ENCODE data around the gene SEZ6L2. TPM values are rescaled to one million over a fixed set of nuclear protein-coding genes. Genes with fewer than 3 reads are reported as not detected.

Gene SEZ6L2
- total and polyA plus RNA-seq, 2 of the 8 experiments (the other 6 are each of a cell fraction or from before 2014, with no cell fraction given) = 43.5 to 47.7 TPM

DNA sequence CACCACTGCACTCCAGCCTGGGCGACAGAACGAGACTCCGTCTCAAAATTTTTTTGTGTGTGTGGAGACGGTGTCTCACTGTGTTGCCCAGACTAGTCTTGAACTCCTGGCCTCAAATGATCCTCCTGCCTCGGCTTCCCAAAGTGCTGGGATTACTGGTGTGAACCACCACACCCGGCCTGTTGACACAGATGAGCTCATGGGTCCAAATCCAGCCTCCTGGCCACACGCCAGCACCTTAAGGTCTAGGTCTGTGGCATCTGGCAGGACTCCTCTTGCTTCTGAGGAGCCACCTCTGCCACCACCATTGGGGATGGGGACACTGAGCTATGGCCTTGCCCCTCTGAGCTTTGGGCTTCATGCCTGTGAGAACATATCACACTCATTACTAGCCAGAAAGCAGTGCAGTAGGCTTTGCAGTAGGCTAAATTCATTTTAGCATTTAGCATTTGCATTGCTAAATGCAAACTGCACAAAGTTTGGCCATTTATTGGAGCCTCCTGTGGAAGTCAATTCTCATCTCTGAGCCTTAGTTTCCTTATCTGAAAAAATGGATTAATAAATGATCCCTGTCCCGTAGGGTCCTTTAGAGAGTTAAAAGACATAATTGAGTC is 30.8 kb downstream of the SEZ6L2 start (continued):
- TF ChIP-seq CTBP2 (IDR thresholded peaks at IDR 0.05; ENCODE audit: borderline replicate concordance, insufficient read depth, insufficient read length, low read length) (no peak), RBBP5 (IDR thresholded peaks at IDR 0.05; ENCODE audit: borderline replicate concordance, low read depth, low read length) (no peak)
